Heart left ventricle (tissue), 13 donors: ENCODE measurements around the gene TNRC6A.

ENCODE experiments used
- POLR2A ChIP-seq, 2 donors: fragments of 450-650 bp; IDR thresholded peaks; one replicate each; pipeline ENCODE4 v1.6.1; 2017; ENCODE audit warnings: antibody characterized with exemption in 2 of 2, mild to moderate bottlenecking in 2 of 2, moderate library complexity in 2 of 2
- TF ChIP-seq, protein P1 (sequence below), 12 donors: fragments of 200-600 bp; sonication (generic) in 4 of 12; IDR thresholded peaks; one replicate each; pipeline versions ENCODE4 v1.5.0 to v1.8.0; 2018 to 2022; ENCODE audit warnings: antibody characterized with exemption in 12 of 12, mild to moderate bottlenecking in 5 of 12
- donor health status: ischemic (EF 13 %, LVEDD 7.1; RV severe dilation, severe dysfunction).
- donor health status: DM: no; HTN: yes; CAD: no.
- donor health status: DM: no; HTN: no; CAD: no.
- donor health status: ischemic (EF 25% LVEDD 6.9; RV normal size, moderate dysfunction).
- donor health status: ischemic (EF 25% LVEDD 5.7; RV mildly dilated, moderate dysfunction).
- donor health status: ischemic (EF 35%, LVEDD 5.7; RV mildly dilated, moderate dysfunction).
- donor health status: nonischemic (EF 11% LVEDD 7.7; RV severe dilation, severe dysfunction).
- donor health status: DM: yes; HTN: yes; CAD: no.
- donor health status: PGD.
- donor health status: ischemic (EF 29% LVEDD 5.4; RV normal size, mild dysfunction).
- donor health status: nonischemic (EF 23%, LVEDD 6.1; RV moderate dilation, normal function).

DNA sequence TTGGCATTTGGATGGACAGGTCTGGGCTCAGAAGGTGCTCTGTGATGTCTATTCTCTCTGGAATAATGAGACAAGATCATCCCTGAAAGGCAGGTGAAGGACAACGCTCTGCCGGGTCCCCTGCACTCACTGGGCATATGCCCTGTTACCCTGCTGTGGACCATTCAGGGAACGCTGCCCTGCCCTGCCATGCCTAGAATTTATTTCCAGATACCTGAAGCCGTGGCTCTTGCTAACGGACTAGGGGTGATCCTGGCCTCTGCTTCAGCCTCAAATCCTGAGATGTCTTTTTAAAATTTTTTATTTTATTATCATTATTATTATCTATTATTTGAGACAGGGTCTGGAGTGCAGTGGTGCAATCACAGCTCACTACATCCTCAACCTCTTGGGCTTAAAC is 120.2 kb downstream of the TNRC6A start:
- TF ChIP-seq, protein P1, sequence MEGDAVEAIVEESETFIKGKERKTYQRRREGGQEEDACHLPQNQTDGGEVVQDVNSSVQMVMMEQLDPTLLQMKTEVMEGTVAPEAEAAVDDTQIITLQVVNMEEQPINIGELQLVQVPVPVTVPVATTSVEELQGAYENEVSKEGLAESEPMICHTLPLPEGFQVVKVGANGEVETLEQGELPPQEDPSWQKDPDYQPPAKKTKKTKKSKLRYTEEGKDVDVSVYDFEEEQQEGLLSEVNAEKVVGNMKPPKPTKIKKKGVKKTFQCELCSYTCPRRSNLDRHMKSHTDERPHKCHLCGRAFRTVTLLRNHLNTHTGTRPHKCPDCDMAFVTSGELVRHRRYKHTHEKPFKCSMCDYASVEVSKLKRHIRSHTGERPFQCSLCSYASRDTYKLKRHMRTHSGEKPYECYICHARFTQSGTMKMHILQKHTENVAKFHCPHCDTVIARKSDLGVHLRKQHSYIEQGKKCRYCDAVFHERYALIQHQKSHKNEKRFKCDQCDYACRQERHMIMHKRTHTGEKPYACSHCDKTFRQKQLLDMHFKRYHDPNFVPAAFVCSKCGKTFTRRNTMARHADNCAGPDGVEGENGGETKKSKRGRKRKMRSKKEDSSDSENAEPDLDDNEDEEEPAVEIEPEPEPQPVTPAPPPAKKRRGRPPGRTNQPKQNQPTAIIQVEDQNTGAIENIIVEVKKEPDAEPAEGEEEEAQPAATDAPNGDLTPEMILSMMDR (IDR thresholded peaks at IDR 0.05), result no peak
- TF ChIP-seq POLR2A (IDR thresholded peaks at IDR 0.05), result no peak
